Esophagus squamous epithelium (tissue), 5 donors: ENCODE measurements around the gene BRAF. TPM values are rescaled to one million over a fixed set of nuclear protein-coding genes. Genes with fewer than 3 reads are reported as not detected.
"Not testable (repeated sequence)": the region's sequence is repeated elsewhere in the genome, so short reads cannot be mapped to it uniquely, and the experiment has no call there.

Source experiments
- DNase-seq: peaks from one replicate; lab custom pipeline; 2025; lab: John Stamatoyannopoulos, UW
- H3K27ac ChIP-seq, 4 donors: fragments of 200-600 bp; sonication (generic); one replicate each; pipeline ENCODE4 v1.5.1; 2016 to 2019; ENCODE audit warnings: mild to moderate bottlenecking in 1 of 4
- H3K27me3 ChIP-seq, 4 donors: fragments of 200-600 bp; sonication (generic); 1 replicate in 3 of 4; 2 replicates in 1 of 4; pipeline versions ENCODE4 v1.5.1 to v1.6.0; 2017 to 2021; ENCODE audit warnings: antibody characterized with exemption in 1 of 4
- H3K36me3 ChIP-seq, 3 donors: fragments of 200-600 bp; sonication (generic); one replicate each; pipeline ENCODE4 v1.5.1; 2016 to 2019
- H3K4me1 ChIP-seq, 3 donors: fragments of 200-600 bp; sonication (generic); one replicate each; pipeline ENCODE4 v1.5.1; 2017 to 2019
- H3K4me3 ChIP-seq, 4 donors: fragments of 200-600 bp; sonication (generic); 1 replicate in 3 of 4; 2 replicates in 1 of 4; pipeline ENCODE4 v1.5.1; 2016 to 2019; ENCODE audit warnings: mild to moderate bottlenecking in 2 of 4, moderate library complexity in 1 of 4
- H3K9me3 ChIP-seq, 3 donors: fragments of 200-600 bp; sonication (generic); one replicate each; pipeline ENCODE4 v1.5.1; 2016 to 2019
- CTCF ChIP-seq, 6 experiments: fragments of 450-650 bp in 4 of 6; fragments of 200-600 bp in 2 of 6; sonication (generic) in 2 of 6; IDR thresholded peaks; one replicate each; pipeline ENCODE4 v1.5.1; 2016 to 2019; ENCODE audit warnings: antibody characterized with exemption in 6 of 6, mild to moderate bottlenecking in 4 of 6, moderate library complexity in 4 of 6
- POLR2A ChIP-seq, 4 donors: fragments of 450-650 bp; IDR thresholded peaks; one replicate each; pipeline ENCODE4 v1.6.1; 2017; ENCODE audit warnings: antibody characterized with exemption in 4 of 4, mild to moderate bottlenecking in 4 of 4, moderate library complexity in 3 of 4
- WGBS, 2 donors: methylation state at CpG; one replicate each; pipeline ENCODE4 v1.1.5; 2018; 5-methylcytosine and 5-hydroxymethylcytosine counted together
- intact Hi-C: fragments of 100-400 bp; cut with DNase I; formaldehyde crosslinking; loops from one replicate; pipeline ENCODE4 v1.15.0; 2022
- total RNA-seq, 4 donors: library from RNA; depleted of rRNA; stranded (reverse); fragments of >200 nt; gene quantifications; one replicate each; pipeline ENCODE4 v1.1.0, GENCODE V29; 2016
- donor health status: DM: yes; HTN: yes; CAD: no.

The BRAF gene
- total RNA-seq, 4 donors from 2014 or later, result 10.0 to 40.6 (median 20.6) TPM

GRCh38 chr7:140966561-140967233, 42.0 kb upstream of the BRAF start:
- WGBS, 2 donors, result 54 to 55% methylated on average over 5 of the region's 5 CpGs
- intact Hi-C loops, result no loop called here

DNA sequence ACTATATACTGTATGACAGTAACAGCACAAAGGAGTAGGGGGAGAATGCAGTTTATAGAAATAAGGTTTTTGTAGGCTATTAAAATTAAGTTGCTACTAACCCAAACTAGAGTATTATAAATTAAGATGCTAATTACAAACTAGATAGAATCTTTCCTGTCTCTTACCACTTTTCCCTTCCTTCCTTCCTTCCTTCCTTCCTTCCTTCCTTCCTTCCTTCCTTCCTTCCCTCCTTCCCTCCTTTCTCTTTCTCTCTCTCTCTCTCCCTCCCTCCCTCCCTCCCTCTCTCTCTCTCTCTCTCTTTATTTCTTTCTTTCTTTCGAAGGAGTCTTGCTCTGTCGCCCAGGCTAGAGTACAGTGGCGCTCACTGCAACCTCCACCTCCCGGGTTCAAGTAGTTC, 36.4 kb upstream of the BRAF start:
- intact Hi-C loops, result no loop called here
- WGBS, 2 donors, result 93 to 94% methylated on average over 4 of the region's 4 CpGs
- DNase-seq, result no peak
- no peak overlapping the region for H3K4me3 ChIP-seq
- no peaks in the 10 kb centered on the region for H3K27me3 ChIP-seq
- H3K9me3 ChIP-seq, result no peaks in the 10 kb centered on the region
- no peak overlapping the region for H3K27ac ChIP-seq
- H3K36me3 ChIP-seq, result no peaks in the 10 kb centered on the region
- no peaks in the 10 kb centered on the region for H3K4me1 ChIP-seq
- TF ChIP-seq CTCF (IDR thresholded peaks at IDR 0.05), result no peak
- no peak for TF ChIP-seq POLR2A (IDR thresholded peaks at IDR 0.05)

More at GRCh38 chr7:140966561-140967233, 42.0 kb upstream of the BRAF start:
- Histone ChIP-seq H3K9me3 (no peaks in the 10 kb centered on the region), H3K27ac (no peak overlapping the region), H3K4me1 (no peaks in the 10 kb centered on the region), H3K4me3 (no peak overlapping the region), H3K36me3 (no peaks in the 10 kb centered on the region), H3K27me3 (no peaks in the 10 kb centered on the region)
- TF ChIP-seq POLR2A (IDR thresholded peaks at IDR 0.05), result no peak
- TF ChIP-seq CTCF (IDR thresholded peaks at IDR 0.05), result no peak
- no peak for DNase-seq

DNA sequence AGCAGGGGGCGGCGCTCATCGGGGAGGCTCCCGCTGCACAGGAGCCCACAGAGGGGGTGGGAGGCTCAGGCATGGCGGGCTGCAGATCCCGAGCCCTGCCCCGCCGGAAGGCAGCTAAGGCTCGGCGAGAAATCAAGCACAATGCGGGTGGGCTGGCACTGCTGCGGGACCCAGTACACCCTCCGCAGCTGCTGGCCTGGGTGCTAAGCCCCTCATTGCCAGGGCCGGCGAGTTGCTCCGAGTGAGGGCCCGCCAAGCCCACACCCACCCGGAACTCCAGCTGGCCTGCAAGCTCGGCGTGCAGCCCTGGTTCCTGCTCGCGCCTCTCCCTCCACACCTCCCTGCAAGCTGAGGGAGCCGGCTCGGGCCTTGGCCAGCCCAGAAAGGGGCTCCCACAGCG, 32.3 kb upstream of the BRAF start:
- H3K27ac ChIP-seq, intact Hi-C loops, H3K4me3 ChIP-seq, H3K9me3 ChIP-seq, H3K27me3 ChIP-seq, H3K4me1 ChIP-seq, H3K36me3 ChIP-seq, DNase-seq: not testable (repeated sequence)
- WGBS, 2 donors, result no CpG with 5 or more reads among the region's 25 CpGs

GRCh38 chr7:140945940-140946339, 21.2 kb upstream of the BRAF start:
- intact Hi-C loops, result no loop called here
- Histone ChIP-seq H3K9me3 (no peaks in the 10 kb centered on the region), H3K27ac (no peak overlapping the region), H3K4me1 (no peaks in the 10 kb centered on the region), H3K27me3 (no peaks in the 10 kb centered on the region), H3K4me3 (no peak overlapping the region), H3K36me3 (no peaks in the 10 kb centered on the region)
- TF ChIP-seq POLR2A (IDR thresholded peaks at IDR 0.05), result no peak
- 33 to 41% methylated on average over 2 of the region's 2 CpGs for WGBS, 2 donors
- no peak for DNase-seq

DNA sequence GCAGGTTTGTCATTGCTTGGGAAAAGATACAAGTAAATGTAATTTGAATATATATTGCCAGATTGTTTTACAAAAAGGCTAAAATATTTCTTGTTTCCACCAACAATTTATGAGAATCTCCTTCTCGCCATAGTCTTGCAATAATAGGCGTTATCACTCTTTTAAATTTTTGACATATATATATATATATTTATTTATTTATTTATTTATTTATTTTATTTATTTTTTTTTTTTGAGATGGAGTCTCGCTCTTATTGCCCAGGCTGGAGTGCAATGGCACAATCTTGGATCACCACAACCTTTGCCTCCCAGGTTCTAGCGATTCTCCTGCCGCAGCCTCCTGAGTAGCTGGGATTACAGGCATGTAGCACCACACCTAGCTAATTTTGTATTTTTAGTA, 17.5 kb upstream of the BRAF start:
- intact Hi-C loops, H3K4me1 ChIP-seq, H3K9me3 ChIP-seq, H3K4me3 ChIP-seq, H3K27me3 ChIP-seq, H3K36me3 ChIP-seq, DNase-seq, H3K27ac ChIP-seq: not testable (repeated sequence)
- 94 to 95% methylated on average over 5 of the region's 5 CpGs for WGBS, 2 donors

DNA sequence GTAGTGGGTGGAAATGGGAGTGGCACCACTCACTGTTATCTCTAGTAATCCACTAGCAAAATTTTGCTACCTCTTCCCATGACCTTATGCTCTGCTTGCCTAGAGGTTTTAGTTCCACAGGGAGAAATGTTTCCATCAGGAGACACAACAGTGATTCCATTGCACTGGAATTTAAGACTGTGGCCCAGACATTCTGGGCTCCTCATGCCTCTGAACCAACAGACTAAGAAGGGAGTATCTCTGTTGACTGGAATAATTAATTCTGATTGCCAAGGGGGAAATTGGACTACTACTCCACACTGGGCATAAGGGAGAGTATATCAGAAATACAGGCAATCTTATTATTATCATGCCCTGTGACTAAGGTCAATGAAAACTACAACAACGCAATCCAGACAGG, 16.2 kb upstream of the BRAF start:
- Histone ChIP-seq H3K9me3 (no peaks in the 10 kb centered on the region), H3K4me3 (no peak overlapping the region), H3K4me1 (no peaks in the 10 kb centered on the region), H3K27ac (no peak overlapping the region), H3K27me3 (no peaks in the 10 kb centered on the region), H3K36me3 (no peaks in the 10 kb centered on the region)
- intact Hi-C loops, result no loop called here
- DNase-seq, result no peak
- TF ChIP-seq CTCF (IDR thresholded peaks at IDR 0.05) (no peak), POLR2A (IDR thresholded peaks at IDR 0.05) (no peak)
- 67 to 81% methylated on average over 1 of the region's 1 CpG for WGBS, 2 donors
